NCI-H510A (cell line): ENCODE data around the gene KCNQ2.

Experiments
- DNase-seq: peaks from one replicate; lab custom pipeline; 2025; lab: John Stamatoyannopoulos, UW

Gene KCNQ2

GRCh38 chr20:63501818-63502670 is 29.6 kb upstream of the KCNQ2 start:
- peak; percentile 18 for DNase-seq

DNA sequence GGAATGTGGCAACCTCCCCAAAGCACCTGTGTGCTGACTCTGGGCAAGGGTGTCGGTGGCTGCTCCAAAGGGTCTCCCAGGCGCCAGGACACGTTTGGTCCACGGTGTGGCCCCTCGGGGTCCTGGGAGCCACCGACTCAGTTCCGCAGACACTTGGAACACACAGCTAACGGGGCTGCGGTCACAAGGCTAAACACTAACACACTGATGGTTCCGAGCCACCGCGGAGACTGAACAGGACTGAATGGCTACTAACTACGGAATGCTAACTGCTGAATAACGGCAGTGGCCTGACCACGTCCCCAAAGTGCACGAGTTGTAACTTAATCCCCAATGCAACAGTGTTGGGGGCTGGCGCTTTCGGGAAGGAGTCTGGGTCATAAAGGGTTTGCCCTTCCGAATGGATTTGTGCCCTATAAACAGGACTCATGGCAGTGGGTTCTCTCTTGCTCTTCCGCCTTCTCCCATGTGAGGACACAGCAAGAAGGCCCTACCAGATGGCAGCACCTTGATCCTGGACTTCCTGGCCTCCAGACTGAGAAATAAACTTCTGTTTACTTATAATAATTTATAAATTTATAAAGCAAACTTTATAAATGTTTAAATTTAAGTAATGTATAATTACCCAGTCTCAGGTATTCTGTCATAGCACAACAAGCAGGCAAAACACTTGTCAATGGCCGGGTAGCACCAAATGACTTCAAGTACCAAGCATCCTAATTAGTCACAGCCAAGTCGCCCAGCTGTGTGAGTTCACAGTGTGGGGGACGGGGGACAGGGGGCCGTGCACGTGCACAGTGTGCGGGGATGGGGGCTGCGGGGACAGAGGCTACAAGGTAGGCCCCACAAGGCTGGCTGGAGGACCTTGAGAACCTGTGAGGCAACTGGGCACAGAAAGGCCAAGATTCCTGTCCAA is 28.7 kb upstream of the KCNQ2 start:
- no peak for DNase-seq

GRCh38 chr20:63500151-63500901 is 27.9 kb upstream of the KCNQ2 start:
- DNase-seq = no peak

GRCh38 chr20:63499338-63499969 is 27.0 kb upstream of the KCNQ2 start:
- DNase-seq = no peak

GRCh38 chr20:63498960-63499337 is 26.5 kb upstream of the KCNQ2 start, which contains the start of gene EEF1A2:
Gene EEF1A2, minus strand, starts transcription at chr20:63499083. Its CDS starts 1,320 bp downstream, at chr20:63497763.
- no peak for DNase-seq

GRCh38 chr20:63497946-63498935 is 25.8 kb upstream of the KCNQ2 start:
- no peak for DNase-seq

DNA sequence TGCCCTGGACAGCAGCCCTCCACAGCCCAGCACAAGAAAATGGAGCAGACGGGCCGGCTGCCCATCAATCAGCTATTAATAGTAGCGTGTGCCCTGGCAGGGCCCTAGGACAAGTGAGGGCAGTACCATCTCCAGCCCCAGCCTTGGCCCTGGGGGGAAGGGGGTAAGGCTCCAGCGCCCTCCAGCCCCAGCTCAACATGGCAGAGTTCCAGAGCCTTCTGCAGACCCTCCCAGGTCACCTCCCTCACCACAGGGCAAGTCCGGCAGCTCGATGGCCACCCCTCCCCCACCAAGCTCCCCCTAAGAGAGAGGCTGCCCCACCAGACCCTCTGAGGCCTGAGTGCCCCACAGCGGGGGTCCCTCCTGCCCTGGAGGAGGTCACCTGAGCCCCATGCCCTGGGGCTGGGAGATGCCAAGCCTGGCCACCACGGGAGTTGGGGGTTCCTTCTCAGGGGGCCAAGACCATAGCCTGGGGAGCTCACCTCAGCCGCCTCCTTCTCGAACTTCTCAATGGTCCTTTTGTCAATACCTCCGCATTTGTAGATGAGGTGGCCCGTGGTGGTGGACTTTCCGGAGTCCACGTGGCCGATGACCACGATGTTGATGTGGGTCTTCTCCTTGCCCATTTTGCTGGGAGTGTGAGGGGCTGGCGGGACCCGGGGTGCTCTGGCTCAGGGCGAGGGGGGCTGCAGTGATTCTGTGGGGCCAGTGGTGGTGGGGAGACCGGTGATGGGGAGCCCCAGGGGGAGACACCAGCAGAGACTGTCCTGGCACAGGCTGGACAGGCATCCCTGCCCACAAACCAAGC is 24.9 kb upstream of the KCNQ2 start:
- DNase-seq = no peak

DNA sequence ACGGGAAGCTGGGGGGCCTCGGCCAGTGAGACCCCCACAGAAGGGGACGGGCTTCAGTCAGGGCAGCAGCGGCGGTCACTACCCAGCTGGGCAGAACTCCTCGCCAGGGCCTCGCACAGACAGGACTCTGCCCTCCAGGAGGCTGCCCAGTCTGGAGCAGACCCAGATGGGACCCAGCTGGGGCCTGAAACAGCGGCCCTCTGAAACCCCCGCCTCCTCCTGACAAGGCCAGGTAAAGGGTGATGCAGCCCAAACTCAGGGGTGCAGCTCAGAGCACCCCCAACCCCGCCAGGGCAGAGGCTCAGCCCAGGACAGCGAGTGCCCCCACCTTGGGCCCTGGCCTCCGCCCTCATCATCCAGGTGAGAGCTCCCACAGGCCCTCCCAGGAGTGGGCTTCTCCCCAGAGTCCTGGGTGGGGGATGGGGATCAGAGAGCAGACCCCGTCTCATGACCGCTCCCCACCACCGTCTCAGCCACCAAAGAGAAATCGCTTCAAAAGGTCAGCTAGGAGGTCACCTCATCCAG is 24.2 kb upstream of the KCNQ2 start:
- no peak for DNase-seq

DNA sequence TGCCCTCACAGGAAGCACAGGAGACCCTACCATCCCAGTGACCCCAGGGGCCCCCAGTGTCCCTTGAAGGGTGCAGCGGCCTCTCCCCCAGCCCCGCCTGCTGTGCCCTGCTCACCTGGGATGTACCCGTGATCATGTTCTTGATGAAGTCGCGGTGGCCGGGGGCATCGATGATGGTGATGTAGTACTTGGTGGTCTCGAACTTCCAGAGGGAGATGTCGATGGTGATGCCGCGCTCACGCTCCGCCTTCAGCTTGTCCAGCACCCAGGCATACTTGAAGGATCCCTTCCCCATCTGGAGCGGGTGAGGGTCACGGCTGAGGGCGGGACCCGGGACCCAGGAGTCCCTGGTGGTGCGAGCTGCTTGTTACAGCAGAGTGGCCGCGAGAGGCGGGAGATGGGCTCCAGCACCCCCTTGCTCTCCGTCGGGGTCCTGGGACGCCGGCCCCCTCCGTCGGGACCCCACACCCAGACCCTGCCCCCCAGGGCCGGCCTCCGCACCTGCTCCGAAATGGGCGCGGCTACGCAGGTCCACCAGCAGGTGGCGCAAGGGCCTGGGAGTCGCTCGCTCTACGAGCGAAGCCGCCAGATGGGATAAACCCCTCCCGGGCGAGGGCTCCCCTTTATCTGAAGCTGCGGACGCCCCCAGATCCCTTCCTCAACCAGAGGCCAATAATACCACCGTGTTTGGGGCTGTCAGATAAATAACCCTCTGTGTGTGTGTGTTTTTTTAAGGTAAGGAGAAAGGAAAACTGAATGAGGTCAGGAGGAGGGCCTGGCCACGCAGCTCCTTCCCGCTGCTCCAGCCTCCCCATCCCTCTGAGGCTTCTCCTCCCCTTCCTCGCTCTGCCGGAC is 23.5 kb upstream of the KCNQ2 start:
- DNase-seq = no peak

DNA sequence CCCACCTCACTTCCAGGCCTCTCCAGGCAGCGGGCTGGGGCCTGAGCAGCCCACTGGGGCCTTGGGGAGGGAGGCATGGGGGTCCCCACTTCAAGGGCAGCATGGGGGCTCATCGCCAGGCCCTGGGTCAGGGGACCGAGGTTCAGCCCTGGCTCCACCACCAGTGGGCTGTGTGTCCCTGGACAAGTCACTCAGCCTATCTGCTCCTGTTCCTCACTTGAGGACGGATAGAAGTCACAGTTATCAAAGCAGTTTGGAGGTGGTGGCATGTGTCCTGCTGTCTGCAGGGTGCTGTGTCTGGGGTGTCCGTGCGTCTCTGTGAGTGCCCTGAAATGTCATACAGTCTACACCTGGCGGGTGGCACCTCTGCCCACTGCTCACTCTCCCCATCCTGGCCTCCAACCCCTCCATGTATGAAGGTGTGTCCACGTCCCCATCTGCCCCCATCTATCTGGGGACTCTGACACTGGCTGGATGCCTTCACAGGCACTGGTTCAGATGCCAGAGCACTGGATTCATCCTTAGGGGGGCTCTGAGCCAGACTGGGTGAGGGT is 22.8 kb upstream of the KCNQ2 start:
- DNase-seq = no peak

GRCh38 chr20:63494420-63495166 is 22.1 kb upstream of the KCNQ2 start:
- no peak for DNase-seq

- no peak for DNase-seq
These were observed 21.6 kb upstream of the KCNQ2 start for GRCh38 chr20:63494084-63494419.

GRCh38 chr20:63493563-63494020 is 21.1 kb upstream of the KCNQ2 start:
- no peak for DNase-seq

GRCh38 chr20:63492982-63493381 is 20.5 kb upstream of the KCNQ2 start:
- DNase-seq = no peak

DNA sequence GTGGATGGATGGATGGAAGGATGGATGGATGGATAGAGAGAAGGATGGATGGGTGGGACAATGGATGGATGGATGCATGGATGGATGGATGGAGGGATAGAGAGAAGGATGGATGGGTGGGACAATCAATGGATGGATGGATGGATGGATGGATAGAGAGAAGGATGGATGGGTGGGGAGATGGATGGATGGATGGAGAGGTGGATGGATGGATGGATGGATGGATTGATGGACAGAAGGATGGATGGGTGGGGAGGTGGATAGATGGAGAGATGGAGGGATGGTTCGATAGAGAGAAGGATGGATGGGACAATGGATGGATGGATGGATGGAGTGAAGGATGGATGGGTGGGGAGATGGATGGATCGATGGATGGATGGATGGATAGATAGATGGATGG is 20.1 kb upstream of the KCNQ2 start:
- DNase-seq = no peak

DNA sequence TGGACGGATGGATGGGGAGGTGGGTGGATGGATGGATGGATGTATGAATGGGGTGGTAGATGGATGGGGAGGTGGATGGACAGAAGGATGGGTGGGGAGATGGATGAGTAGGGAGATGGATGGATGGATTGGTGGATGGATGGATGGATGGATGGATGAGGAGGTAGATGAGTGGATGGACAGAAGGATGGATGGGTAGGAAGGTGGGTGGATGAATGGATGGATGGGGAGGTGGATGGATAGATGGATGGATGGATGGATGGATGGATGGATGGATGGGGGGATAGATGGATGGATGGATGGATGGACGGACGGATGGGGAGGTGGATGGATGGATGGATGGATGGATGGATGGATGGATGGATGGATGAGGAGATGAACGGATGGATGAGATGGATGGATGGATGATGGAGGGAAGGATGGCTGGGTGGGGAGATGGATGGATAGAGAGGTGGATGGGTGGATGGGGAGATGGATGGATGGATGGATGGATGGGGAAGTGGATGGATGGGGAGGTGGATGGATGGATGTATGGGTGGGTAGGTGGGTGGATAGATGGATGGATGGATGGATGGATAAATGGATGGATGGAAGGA is 19.3 kb upstream of the KCNQ2 start:
- DNase-seq = no peak

DNA sequence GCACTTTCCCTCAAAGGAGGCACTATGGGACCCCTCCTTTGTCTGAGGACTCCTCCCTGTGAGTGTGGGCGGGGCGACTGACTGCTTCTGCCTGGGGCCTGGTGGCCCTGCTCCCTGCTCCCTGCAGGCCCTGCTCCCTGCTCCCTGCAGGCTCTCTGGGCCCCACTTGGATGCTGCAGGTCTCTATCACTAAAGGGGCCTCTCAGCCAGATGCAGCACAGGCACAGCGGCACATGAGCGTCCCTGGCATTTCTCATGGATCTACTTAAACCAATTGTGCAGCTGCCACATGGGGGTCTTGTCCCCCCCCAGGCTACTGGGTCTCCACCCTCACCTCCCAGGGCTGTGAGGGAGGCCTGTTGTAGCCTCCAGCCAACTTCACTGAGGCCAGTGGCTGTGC is 18.6 kb upstream of the KCNQ2 start:
- DNase-seq = no peak
